ENCODE measurements around the gene IQSEC1.

IQSEC1 gene

GRCh38 chr3:13067778-13068177 lies 5.5 kb downstream of the IQSEC1 start:
- DNase-seq (ENCODE audit: low read depth): no peak

- DNase-seq (ENCODE audit: low read depth): no peak
These were observed 6.4 kb downstream of the IQSEC1 start for GRCh38 chr3:13066834-13067233.

- DNase-seq (ENCODE audit: low read depth): no peak
These were observed 7.0 kb downstream of the IQSEC1 start for GRCh38 chr3:13066236-13066635.

GRCh38 chr3:13065727-13066126 lies 7.5 kb downstream of the IQSEC1 start:
- no peak for DNase-seq (ENCODE audit: low read depth)

- no peak for DNase-seq (ENCODE audit: low read depth)
These were observed 8.3 kb downstream of the IQSEC1 start for GRCh38 chr3:13064964-13065363.

GRCh38 chr3:13064159-13064868 lies 8.9 kb downstream of the IQSEC1 start:
- DNase-seq (ENCODE audit: low read depth): no peak

- no peak for DNase-seq (ENCODE audit: low read depth)
These were observed 10.0 kb downstream of the IQSEC1 start for GRCh38 chr3:13063225-13063624.

GRCh38 chr3:13062647-13063046 lies 10.6 kb downstream of the IQSEC1 start:
- no peak for DNase-seq (ENCODE audit: low read depth)

- DNase-seq (ENCODE audit: low read depth): no peak
These were observed 12.8 kb downstream of the IQSEC1 start for GRCh38 chr3:13060341-13060910.

- DNase-seq (ENCODE audit: low read depth): no peak
These were observed 14.7 kb downstream of the IQSEC1 start for GRCh38 chr3:13058346-13059120.

GRCh38 chr3:13057282-13058040 lies 15.8 kb downstream of the IQSEC1 start:
- no peak for DNase-seq (ENCODE audit: low read depth)

GRCh38 chr3:13055634-13056033 lies 17.6 kb downstream of the IQSEC1 start:
- DNase-seq (ENCODE audit: low read depth): no peak

GRCh38 chr3:13054341-13055285 lies 18.6 kb downstream of the IQSEC1 start:
- no peak for DNase-seq (ENCODE audit: low read depth)

GRCh38 chr3:13053893-13054292 lies 19.3 kb downstream of the IQSEC1 start:
- no peak for DNase-seq (ENCODE audit: low read depth)

GRCh38 chr3:13053420-13053819 lies 19.8 kb downstream of the IQSEC1 start:
- no peak for DNase-seq (ENCODE audit: low read depth)

GRCh38 chr3:13052191-13052820 lies 20.9 kb downstream of the IQSEC1 start:
- no peak for DNase-seq (ENCODE audit: low read depth)

- no peak for DNase-seq (ENCODE audit: low read depth)
These were observed 21.6 kb downstream of the IQSEC1 start for GRCh38 chr3:13051581-13051980.

- no peak for DNase-seq (ENCODE audit: low read depth)
These were observed 22.2 kb downstream of the IQSEC1 start for GRCh38 chr3:13051066-13051465.

- no peak for DNase-seq (ENCODE audit: low read depth)
These were observed 22.8 kb downstream of the IQSEC1 start for GRCh38 chr3:13050446-13050845.

GRCh38 chr3:13049400-13049799 lies 23.8 kb downstream of the IQSEC1 start:
- no peak for DNase-seq (ENCODE audit: low read depth)

Data from activated T-cell treated with anti-CD3 and anti-CD28 coated beads for 24 hours (primary cell).